Endothelial cell of umbilical vein (primary cell): ENCODE results near the gene PDE11A. TPM values are rescaled to one million over a fixed set of nuclear protein-coding genes. Genes with fewer than 3 reads are reported as not detected.

Experiments
- BruUV-seq: library from RNA; stranded (reverse); fragments of 400-500 nt; replicated peaks from 2 replicates; lab custom pipeline; 2021; lab: Mats Ljungman, UMichigan
- CTCF ChIA-PET: fragments of 300-600, 350-600 bp; sonication (Branson Sonifier 250); formaldehyde crosslinking; loops from one replicate; lab custom pipeline; 2021; ENCODE audit warnings: antibody characterized with exemption, inconsistent platforms; lab: Charles Lee
- POLR2A ChIA-PET: fragments of 300-600, 350-600 bp; sonication (Branson Sonifier 250); formaldehyde crosslinking; loops from one replicate; lab custom pipeline; 2021; ENCODE audit warnings: antibody characterized with exemption, inconsistent platforms; lab: Charles Lee
- DNase-seq: peaks from one replicate; pipeline ENCODE4 v3.0.0-alpha.2; 2011; ENCODE audit warnings: low read depth, low spot score
- FAIRE-seq: peaks from 2 replicates; lab custom pipeline; 2011; peaks lifted over from hg19 to GRCh38; lab: Jason Lieb, UNC
- H2AFZ ChIP-seq: 2 replicates; pipeline ENCODE4 v1.6.0; 2012; ENCODE audit warnings: low read depth, low read length, control low read depth, inconsistent platforms
- H3K27ac ChIP-seq: 2 replicates; pipeline ENCODE4 v1.5.1; 2011; ENCODE audit warnings: low read depth, mild to moderate bottlenecking, control low read depth, low read length, moderate library complexity; ENCODE audit not compliant: insufficient read depth
- H3K27me3 ChIP-seq, 2 experiments: 2 replicates each; pipeline versions ENCODE4 v1.6.0 to v1.6.1; 2011; ENCODE audit warnings: low read length in 2 of 2, mixed read lengths in 1 of 2; ENCODE audit not compliant: control insufficient read depth in 2 of 2, insufficient read depth in 2 of 2
- H3K36me3 ChIP-seq, 2 experiments: 2 replicates in 1 of 2; 3 replicates in 1 of 2; pipeline ENCODE4 v1.5.1; 2011; ENCODE audit warnings: low read length in 2 of 2, mild to moderate bottlenecking in 1 of 2, moderate library complexity in 1 of 2; ENCODE audit not compliant: control insufficient read depth in 2 of 2, insufficient read depth in 2 of 2; ENCODE audit errors: extremely low read depth in 1 of 2
- H3K4me1 ChIP-seq: 3 replicates; pipeline ENCODE4 v1.5.1; 2011; ENCODE audit warnings: mild to moderate bottlenecking, low read length; ENCODE audit not compliant: control insufficient read depth, insufficient read depth; ENCODE audit errors: extremely low read depth
- H3K4me2 ChIP-seq: 2 replicates; pipeline ENCODE4 v1.6.1; 2011; ENCODE audit warnings: low read length, control low read depth, mixed read lengths; ENCODE audit not compliant: insufficient read depth
- H3K4me3 ChIP-seq, 3 experiments: fragments of 200-600 bp in 1 of 3; sonication (generic), shearing (Covaris generic) in 1 of 3; replicated peaks in 1 of 3; 2 replicates each; pipeline ENCODE4 v1.5.1; 2011 to 2016; ENCODE audit warnings: control low read depth in 3 of 3, low read length in 3 of 3, mild to moderate bottlenecking in 2 of 3, inconsistent platforms in 1 of 3, low read depth in 1 of 3, moderate library complexity in 1 of 3; ENCODE audit not compliant: insufficient read depth in 1 of 3
- H3K79me2 ChIP-seq: 2 replicates; pipeline ENCODE4 v1.6.0; 2012; ENCODE audit warnings: low read length, inconsistent platforms; ENCODE audit not compliant: control insufficient read depth, insufficient read depth
- H3K9ac ChIP-seq: replicated peaks from 2 replicates; pipeline ENCODE3; 2011; ENCODE audit warnings: low read length, control low read depth; ENCODE audit not compliant: insufficient read depth; ENCODE audit errors: extremely low read depth
- H3K9me1 ChIP-seq: replicated peaks from 3 replicates; pipeline ENCODE4 v1.6.0; 2011; ENCODE audit warnings: mild to moderate bottlenecking, low read length; ENCODE audit not compliant: control insufficient read depth, insufficient read depth; ENCODE audit errors: extremely low read depth
- H3K9me3 ChIP-seq: replicated peaks from 2 replicates; pipeline ENCODE4 v1.5.1; 2012; ENCODE audit warnings: low read length, inconsistent platforms; ENCODE audit not compliant: control insufficient read depth, insufficient read depth
- H4K20me1 ChIP-seq: replicated peaks from 2 replicates; pipeline ENCODE3; 2011; ENCODE audit warnings: mild to moderate bottlenecking, low read length; ENCODE audit not compliant: control insufficient read depth, insufficient read depth; ENCODE audit errors: extremely low read depth
- CTCF ChIP-seq, 2 donors: IDR thresholded peaks; 1 replicate in 1 of 2; 2 replicates in 1 of 2; pipeline ENCODE4 v1.5.1; 2011; ENCODE audit warnings: low read length in 2 of 2, mild to moderate bottlenecking in 2 of 2, moderate library complexity in 2 of 2, control low read depth in 1 of 2, inconsistent platforms in 1 of 2, low read depth in 1 of 2; ENCODE audit not compliant: insufficient read depth in 1 of 2; ENCODE audit errors: extremely low read depth in 1 of 2
- EZH2 ChIP-seq: IDR thresholded peaks from 2 replicates; pipeline ENCODE4 v1.6.1; 2012; ENCODE audit warnings: borderline replicate concordance, low read depth, mild to moderate bottlenecking, moderate library complexity, low read length, inconsistent platforms; ENCODE audit not compliant: severe bottlenecking
- FOS ChIP-seq: IDR thresholded peaks from 2 replicates; pipeline ENCODE4 v1.6.1; 2011; ENCODE audit warnings: mild to moderate bottlenecking, low read length, moderate library complexity, borderline replicate concordance; ENCODE audit not compliant: insufficient read depth
- GATA2 ChIP-seq: IDR thresholded peaks from 2 replicates; pipeline ENCODE4 v1.7.0; 2011; ENCODE audit warnings: low read depth, mild to moderate bottlenecking, moderate library complexity, mixed read lengths, low read length; ENCODE audit not compliant: insufficient read length, insufficient read depth
- JUN ChIP-seq: IDR thresholded peaks from 2 replicates; pipeline ENCODE4 v1.6.1; 2011; ENCODE audit warnings: borderline replicate concordance, low read depth; ENCODE audit not compliant: insufficient read length, insufficient read depth
- MAX ChIP-seq: IDR thresholded peaks from 2 replicates; pipeline ENCODE4 v1.6.1; 2011; ENCODE audit not compliant: insufficient read depth, insufficient read length
- MYC ChIP-seq: IDR thresholded peaks from one replicate; pipeline ENCODE4 v1.6.1; 2011; ENCODE audit warnings: mild to moderate bottlenecking, low read depth, low read length
- POLR2A ChIP-seq: IDR thresholded peaks from 2 replicates; pipeline ENCODE4 v1.6.1; 2012; ENCODE audit warnings: low read depth, mild to moderate bottlenecking, control low read depth, low read length
- POLR2AphosphoS5 ChIP-seq: IDR thresholded peaks from 2 replicates; pipeline ENCODE4 v1.6.1; 2012; ENCODE audit warnings: low read depth, mild to moderate bottlenecking, control low read depth, low read length, moderate library complexity; ENCODE audit not compliant: insufficient read depth
- dilution Hi-C: fragments of 300-500 bp; cut with MboI; formaldehyde crosslinking; loops from one replicate; pipeline ENCODE4 v1.15.0; 2019; ENCODE audit warnings: low sequenced_read_pairs; ENCODE audit not compliant: extremely low pct_ligation_motif_present
- intact Hi-C: fragments of 100-400 bp; cut with micrococcal nuclease; formaldehyde crosslinking; loops from one replicate; pipeline ENCODE4 v1.10.0; 2022
- polyA plus RNA-seq, 4 experiments: library from polyadenylated mRNA; depleted of rRNA in 3 of 4; stranded (reverse) in 3 of 4; unstranded in 1 of 4; fragments of >200 nt; gene quantifications; 2 replicates each; pipeline versions ENCODE4 v1.2.1 to v1.2.3, GENCODE V29; 2011 to 2012; ENCODE audit warnings: missing spikeins in 1 of 4
- total RNA-seq: library from RNA; stranded (reverse); gene quantifications from 2 replicates; pipeline ENCODE4 v1.2.3, GENCODE V29; 2021

The PDE11A gene
- total and polyA plus RNA-seq, 2 donors (not counting 3 experiments of a cell fraction or from before 2014, with no cell fraction given), result 0.07 to 0.51 TPM

- no peak overlapping the region for H3K9ac ChIP-seq
- no peak overlapping the region for H3K4me3 ChIP-seq
- BruUV-seq, result no TSS peak
- FAIRE-seq (no peak), DNase-seq (no peak)
- POLR2A ChIA-PET, result no interaction called here
- TF ChIP-seq CTCF (IDR thresholded peaks at IDR 0.05; ENCODE audit: extremely low read depth in 1 of 2, insufficient read depth in 1 of 2, low read depth in 1 of 2, low read length in 2 of 2) (no peak), POLR2A (no peak), EZH2 (no peak), JUN (no peak), POLR2AphosphoS5 (no peak), FOS (no peak), GATA2 (no peak), MAX (no peak), MYC (no peak)
- intact Hi-C loops, result no loop called here
- CTCF ChIA-PET, result no interaction called here
- H3K9me3 ChIP-seq, result no peaks in the 10 kb centered on the region
- H3K9me1 ChIP-seq, result peaks cover 2% of the 10 kb centered on the region
- no peaks in the 10 kb centered on the region for H3K4me1 ChIP-seq
- H3K36me3 ChIP-seq, result no peaks in the 10 kb centered on the region
- no peak overlapping the region for H2AFZ ChIP-seq
- no peaks in the 10 kb centered on the region for H3K79me2 ChIP-seq
- dilution Hi-C loops, result no loop called here
- no peak overlapping the region for H3K27ac ChIP-seq
- no peaks in the 10 kb centered on the region for H4K20me1 ChIP-seq
- no peak overlapping the region for H3K4me2 ChIP-seq
- peaks cover 0 to 2% of the 10 kb centered on the region in 2 experiments for H3K27me3 ChIP-seq
Measured at GRCh38 chr2:177817300-177817699, 255.3 kb downstream of the PDE11A start.
